Tibial nerve (tissue), 4 donors: ENCODE results near the gene TTC21A.

Experiments
- CTCF ChIP-seq, 5 experiments: fragments of 200-600 bp in 3 of 5; fragments of 450-650 bp in 2 of 5; sonication (generic) in 3 of 5; IDR thresholded peaks; one replicate each; pipeline ENCODE4 v1.5.1; 2016 to 2019; ENCODE audit warnings: antibody characterized with exemption in 5 of 5, mild to moderate bottlenecking in 3 of 5, moderate library complexity in 2 of 5
- EP300 ChIP-seq, 2 donors: sonication (generic); formaldehyde crosslinking; IDR thresholded peaks; one replicate each; pipeline ENCODE4 v1.6.1; 2017; ENCODE audit warnings: antibody characterized with exemption in 2 of 2, mild to moderate bottlenecking in 1 of 2

DNA sequence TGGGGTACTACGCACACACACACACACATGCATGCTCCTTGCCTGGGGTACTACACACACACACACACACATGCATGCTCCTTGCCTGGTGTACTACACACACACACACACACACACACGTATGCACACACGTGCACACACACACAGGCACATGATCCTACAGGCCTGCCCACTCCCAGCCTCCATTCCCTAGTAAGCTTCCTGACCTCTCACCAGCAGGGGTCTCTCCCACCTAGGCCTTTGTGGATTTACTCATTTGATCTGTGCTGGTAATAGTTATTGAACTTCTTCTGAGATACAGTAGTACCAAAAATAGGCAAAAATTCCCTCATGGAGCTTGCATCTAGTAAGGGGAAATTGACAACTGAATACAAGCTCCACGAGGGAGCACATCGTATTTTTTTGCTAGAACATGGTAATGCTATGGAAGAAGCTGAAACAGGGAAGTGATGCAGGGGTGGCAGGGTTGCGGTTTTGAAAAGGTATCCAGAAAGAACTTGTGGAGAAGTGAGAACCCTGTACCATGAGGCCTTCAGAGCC lies 19.1 kb downstream of the TTC21A start:
- TF ChIP-seq CTCF (IDR thresholded peaks at IDR 0.05) = peak; percentile 39 to 67 (median 46)
- TF ChIP-seq EP300 (IDR thresholded peaks at IDR 0.05) = no peak
